Osteoblast (primary cell): Measurements from ENCODE around the gene BAIAP2. TPM values are rescaled to one million over a fixed set of nuclear protein-coding genes. Genes with fewer than 3 reads are reported as not detected.

ENCODE experiments used
- DNase-seq: peaks from one replicate; pipeline ENCODE4 v3.0.0; 2011; ENCODE audit warnings: low spot score, mixed read lengths; ENCODE audit not compliant: insufficient read length; ENCODE audit errors: missing footprints
- H2AFZ ChIP-seq: 2 replicates; pipeline ENCODE4 v1.6.0; 2011; ENCODE audit warnings: mild to moderate bottlenecking, low read length
- H3K27ac ChIP-seq: 2 replicates; pipeline ENCODE4 v1.5.1; 2011; ENCODE audit warnings: mild to moderate bottlenecking, low read depth, low read length, moderate library complexity
- H3K27me3 ChIP-seq: 2 replicates; pipeline ENCODE4 v1.6.0; 2012; ENCODE audit warnings: mild to moderate bottlenecking, control low read depth, inconsistent platforms, low read length, moderate library complexity; ENCODE audit not compliant: insufficient read depth
- H3K36me3 ChIP-seq: 2 replicates; pipeline ENCODE4 v1.5.1; 2011; ENCODE audit warnings: mild to moderate bottlenecking, low read length, control low read depth, moderate library complexity; ENCODE audit not compliant: insufficient read depth
- H3K4me1 ChIP-seq: 2 replicates; pipeline ENCODE4 v1.5.1; 2011; ENCODE audit warnings: mild to moderate bottlenecking, low read length, control low read depth, moderate library complexity; ENCODE audit not compliant: insufficient read depth
- H3K4me2 ChIP-seq: 2 replicates; pipeline ENCODE4 v1.6.0; 2011; ENCODE audit warnings: mild to moderate bottlenecking, low read length; ENCODE audit not compliant: insufficient read depth
- H3K4me3 ChIP-seq: fragments of 200-600 bp; sonication (generic); 3 replicates; pipeline ENCODE4 v1.5.1; 2012; ENCODE audit warnings: mild to moderate bottlenecking, low read length, inconsistent platforms; ENCODE audit not compliant: insufficient read depth
- H3K79me2 ChIP-seq: 2 replicates; pipeline ENCODE4 v1.6.0; 2012; ENCODE audit warnings: mild to moderate bottlenecking, low read length, control low read depth, inconsistent platforms; ENCODE audit not compliant: insufficient read depth
- H3K9me3 ChIP-seq: 2 replicates; pipeline ENCODE4 v1.5.1; 2011; ENCODE audit warnings: low read depth, low read length, control low read depth
- H4K20me1 ChIP-seq: 2 replicates; pipeline ENCODE4 v1.6.0; 2012; ENCODE audit warnings: mild to moderate bottlenecking, low read length, control low read depth; ENCODE audit not compliant: insufficient read depth
- CTCF ChIP-seq: IDR thresholded peaks from 2 replicates; pipeline ENCODE4 v1.5.1; 2011; ENCODE audit warnings: mild to moderate bottlenecking, low read depth, low read length, moderate library complexity; ENCODE audit errors: extremely low read depth
- total RNA-seq: library from RNA; depleted of rRNA; stranded (reverse); fragments of >200 nt; gene quantifications from 2 replicates; pipeline ENCODE4 v1.2.3, GENCODE V29; 2012

Gene BAIAP2
- total RNA-seq, 1 donor: 15.6 TPM

- no peaks in the 10 kb centered on the region for H4K20me1 ChIP-seq
- no peaks in the 10 kb centered on the region for H3K27me3 ChIP-seq
- H3K4me3 ChIP-seq: peak overlapping the region; percentile 45
- H2AFZ ChIP-seq: peak overlapping the region; percentile 43
- peak; percentile 5 for TF ChIP-seq CTCF
- peak overlapping the region; percentile 60 for H3K4me2 ChIP-seq
- H3K9me3 ChIP-seq: no peaks in the 10 kb centered on the region
- H3K4me1 ChIP-seq: peaks cover 42% of the 10 kb centered on the region
- H3K27ac ChIP-seq: peak overlapping the region; percentile 92
- no peaks in the 10 kb centered on the region for H3K79me2 ChIP-seq
- peak; percentile 100 for DNase-seq
- H3K36me3 ChIP-seq: no peaks in the 10 kb centered on the region
Measured at GRCh38 chr17:81094509-81095382, 59.8 kb downstream of the BAIAP2 start.

GRCh38 chr17:81095383-81095762, 60.4 kb downstream of the BAIAP2 start:
- no peak for DNase-seq
- Histone ChIP-seq H3K27ac (peak overlapping the region; percentile 92), H3K27me3 (no peaks in the 10 kb centered on the region), H2AFZ (peak overlapping the region; percentile 43), H3K9me3 (no peaks in the 10 kb centered on the region), H3K4me3 (peak overlapping the region; percentile 45), H3K36me3 (peaks cover 2% of the 10 kb centered on the region), H4K20me1 (no peaks in the 10 kb centered on the region), H3K4me2 (peak overlapping the region; percentile 60), H3K4me1 (peaks cover 42% of the 10 kb centered on the region), H3K79me2 (no peaks in the 10 kb centered on the region)
- TF ChIP-seq CTCF: no peak

- H3K4me2 ChIP-seq: peak overlapping the region; percentile 74
- peak overlapping the region; percentile 92 for H3K27ac ChIP-seq
Measured at GRCh38 chr17:81096741-81097133, 61.8 kb downstream of the BAIAP2 start.

More at GRCh38 chr17:81096741-81097133, 61.8 kb downstream of the BAIAP2 start:
- peaks cover 42% of the 10 kb centered on the region for H3K4me1 ChIP-seq
- H2AFZ ChIP-seq: no peak overlapping the region
- no peaks in the 10 kb centered on the region for H3K9me3 ChIP-seq
- H4K20me1 ChIP-seq: peaks cover 6% of the 10 kb centered on the region
- H3K79me2 ChIP-seq: no peaks in the 10 kb centered on the region
- H3K36me3 ChIP-seq: peaks cover 4% of the 10 kb centered on the region
- H3K4me3 ChIP-seq: peak overlapping the region; percentile 60
- H3K27me3 ChIP-seq: no peaks in the 10 kb centered on the region
- no peak for TF ChIP-seq CTCF
- no peak for DNase-seq
